GM18867 (cell line): ENCODE measurements around the gene TRIM27.
"Not testable (repeated sequence)": the region's sequence is repeated elsewhere in the genome, so short reads cannot be mapped to it uniquely, and the experiment has no call there.

Source experiments
- ATAC-seq: cut with Tn5 transposase; IDR thresholded peaks from one replicate; pipeline ENCODE4 v1.9.1; 2021; ENCODE audit warnings: mild to moderate bottlenecking, moderate library complexity; ENCODE audit not compliant: unreplicated experiment

The TRIM27 gene

DNA sequence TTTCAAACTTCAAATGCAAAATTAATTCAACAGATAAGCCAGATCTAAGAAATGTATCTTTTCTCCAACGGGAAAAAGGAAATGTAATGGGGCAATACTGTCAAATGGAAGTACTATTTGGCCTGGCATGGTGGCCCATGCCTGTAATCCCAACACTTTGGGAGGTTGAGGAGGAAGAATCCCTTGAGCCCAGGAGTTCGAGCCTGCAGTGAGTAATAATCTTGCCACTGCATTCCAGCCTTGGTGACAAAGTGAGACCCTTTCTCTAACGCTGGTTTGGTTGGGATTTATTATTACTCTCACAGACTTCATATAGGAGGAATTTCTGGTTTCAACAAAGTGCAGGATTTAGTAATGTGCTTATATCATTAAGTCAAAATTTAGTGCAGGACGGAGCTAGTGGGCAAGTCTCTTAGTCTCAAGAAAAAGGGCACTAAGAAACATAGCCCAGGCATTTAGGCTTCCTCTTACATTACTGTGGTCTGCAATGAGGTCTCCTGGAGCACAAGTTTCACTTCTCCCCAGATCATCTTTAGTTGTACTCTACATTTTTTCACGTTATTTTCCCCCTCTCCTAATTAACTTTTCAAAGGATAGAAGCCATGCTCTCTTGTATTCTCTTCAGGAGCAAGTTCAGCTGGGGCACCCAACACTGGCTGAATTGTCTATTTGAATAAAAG lies 23.1 kb downstream of the TRIM27 start:
- ATAC-seq = no peak

DNA sequence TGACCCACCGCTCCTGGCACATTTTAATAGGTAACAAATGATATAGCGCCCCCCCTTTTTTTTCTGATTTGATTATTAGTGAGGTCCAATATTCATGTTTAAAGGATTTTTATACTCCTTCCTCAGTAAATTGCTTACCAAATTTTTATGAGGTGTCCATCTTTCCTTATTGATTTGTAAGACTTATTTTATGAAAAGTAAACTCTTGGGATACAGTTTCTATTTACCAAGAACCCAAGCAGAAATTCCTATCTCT lies 25.1 kb downstream of the TRIM27 start:
- ATAC-seq = no peak

DNA sequence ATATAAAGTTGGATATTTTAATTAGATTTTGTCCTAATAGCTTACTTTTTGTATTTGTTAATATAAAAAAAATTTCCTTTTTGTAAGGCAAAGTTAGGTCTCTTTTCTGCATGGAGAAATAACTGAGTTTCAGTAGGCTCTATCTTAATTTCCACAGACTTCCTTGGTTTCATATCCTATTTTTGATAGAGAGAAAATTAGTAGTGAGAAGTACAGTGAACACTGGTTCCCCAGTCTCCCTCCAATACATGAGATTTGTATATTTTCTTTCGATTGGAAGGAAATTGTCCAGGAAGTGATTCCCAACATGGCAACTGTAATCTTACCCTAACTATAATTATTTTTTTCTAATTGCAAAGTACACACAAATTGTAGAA lies 26.4 kb downstream of the TRIM27 start:
- ATAC-seq = no peak

DNA sequence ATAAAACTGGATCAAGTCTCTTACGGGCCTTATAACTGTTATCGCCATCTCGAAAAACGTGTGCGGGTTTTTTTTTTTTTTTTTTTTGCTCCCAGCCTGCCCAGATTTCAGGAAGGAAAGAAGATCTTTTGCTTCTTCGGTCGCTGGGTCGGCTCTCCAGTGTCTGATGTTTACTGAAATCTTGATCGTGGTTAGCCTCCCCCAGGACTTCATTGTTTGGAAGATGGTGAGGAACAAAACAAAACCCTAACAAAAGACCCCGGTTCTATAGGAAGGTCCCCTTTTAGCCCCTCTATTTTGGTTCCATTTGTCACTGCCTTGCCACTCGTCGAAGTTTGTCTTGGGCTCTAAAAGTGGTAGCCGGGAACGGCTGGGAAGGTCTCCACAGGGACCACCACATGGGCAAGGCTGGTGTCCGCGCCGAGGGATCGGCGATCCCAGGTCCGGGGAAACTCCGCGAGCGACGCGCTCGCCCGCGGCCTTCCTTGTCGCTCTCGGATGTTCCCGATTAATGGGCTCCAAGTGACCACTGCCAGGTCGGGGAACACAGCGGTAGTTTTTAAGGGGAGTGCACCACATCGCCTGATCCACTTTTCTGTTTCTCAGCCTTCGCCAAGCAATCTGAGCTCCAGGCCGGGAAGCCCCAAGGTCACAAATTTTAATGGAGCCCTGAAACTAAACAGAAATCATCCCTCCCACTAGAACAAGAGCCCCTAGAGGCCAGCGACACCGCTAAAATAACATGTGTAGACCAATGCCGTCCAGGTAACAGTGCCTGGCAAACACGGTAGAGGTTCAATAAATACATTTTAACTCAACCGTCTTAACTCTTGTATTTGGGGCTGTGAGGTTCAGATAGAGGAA lies 27.0 kb downstream of the TRIM27 start:
- ATAC-seq = peak; percentile 25

DNA sequence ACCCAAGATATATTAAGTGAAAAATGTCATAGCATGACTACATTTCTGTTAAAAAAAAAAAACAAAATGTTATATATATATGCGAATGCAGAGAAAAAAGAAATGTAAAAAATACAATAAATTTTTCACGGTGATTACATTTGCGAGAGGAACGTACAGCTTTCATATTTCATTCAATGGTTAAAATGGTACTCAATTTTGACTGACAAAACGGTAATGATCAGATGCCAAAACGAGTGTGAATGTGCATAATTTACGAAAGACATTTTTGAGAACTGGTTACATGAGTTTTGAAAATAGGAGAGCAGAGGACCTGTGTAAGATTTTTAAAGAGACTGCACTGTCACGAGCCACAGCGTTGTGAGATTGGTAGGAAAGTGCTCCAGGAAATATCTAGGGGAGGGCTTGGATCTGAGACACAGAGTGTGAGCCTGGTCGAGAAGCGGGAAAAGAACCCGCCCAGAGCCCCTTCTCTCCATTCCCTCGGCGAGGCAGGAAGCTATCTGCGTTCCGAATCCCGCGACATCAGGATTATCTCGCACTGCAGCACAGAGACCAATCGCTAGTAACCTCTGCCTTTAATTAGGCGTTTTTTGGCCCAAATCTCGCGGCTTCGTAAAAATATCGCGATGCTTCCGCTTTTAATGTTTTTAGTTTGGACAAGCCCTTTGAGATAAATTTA lies 28.5 kb downstream of the TRIM27 start:
- peak; percentile 71 for ATAC-seq

DNA sequence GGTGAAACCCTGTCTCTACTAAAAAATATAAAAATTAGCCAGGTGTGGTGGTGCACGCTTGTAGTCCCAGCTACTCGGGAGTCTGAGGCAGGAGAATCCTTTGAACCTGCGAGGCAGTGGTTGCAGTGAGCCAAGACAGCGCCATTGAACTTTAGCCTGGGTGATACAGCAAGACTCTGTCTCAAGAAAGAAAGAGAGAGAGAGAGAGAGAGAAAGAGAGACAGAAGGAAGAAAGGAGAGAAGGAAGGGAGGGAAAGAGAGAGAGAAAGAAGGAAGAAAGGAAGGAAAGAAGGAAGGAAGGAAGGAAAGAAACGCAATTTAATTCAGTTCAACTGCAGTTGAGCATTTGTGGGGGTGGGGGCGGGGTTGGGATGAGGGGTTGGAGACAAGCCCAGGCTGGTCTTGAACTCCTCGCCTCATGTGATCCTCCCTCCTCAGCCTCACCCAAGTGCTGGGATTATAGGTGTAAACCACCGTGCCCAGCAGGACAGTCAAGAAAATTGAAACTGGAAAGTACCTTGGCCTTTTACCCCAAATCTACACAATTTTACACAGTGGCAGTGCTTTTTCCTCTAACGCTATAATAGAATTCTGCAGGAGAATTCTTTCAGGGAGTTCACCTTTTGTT lies 30.5 kb downstream of the TRIM27 start:
- no peak for ATAC-seq

DNA sequence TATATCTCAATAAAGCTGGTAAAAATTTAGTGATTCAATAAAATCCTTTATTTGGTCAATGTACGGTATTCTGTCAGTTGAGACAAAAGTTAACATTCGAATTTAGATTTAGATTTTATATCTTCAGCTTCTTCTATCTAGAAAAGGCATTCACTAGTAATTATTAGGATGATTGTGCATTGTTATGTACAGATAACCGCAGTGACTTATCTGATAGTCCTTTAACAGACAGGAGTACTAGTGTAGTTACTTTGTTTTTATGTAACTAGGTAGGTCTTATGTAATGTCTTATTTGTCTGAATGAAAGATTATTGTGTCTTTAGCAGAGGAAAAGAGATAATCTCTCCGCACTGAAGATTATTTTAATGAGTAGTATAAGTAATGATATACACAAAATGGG lies 31.3 kb downstream of the TRIM27 start:
- ATAC-seq = no peak

DNA sequence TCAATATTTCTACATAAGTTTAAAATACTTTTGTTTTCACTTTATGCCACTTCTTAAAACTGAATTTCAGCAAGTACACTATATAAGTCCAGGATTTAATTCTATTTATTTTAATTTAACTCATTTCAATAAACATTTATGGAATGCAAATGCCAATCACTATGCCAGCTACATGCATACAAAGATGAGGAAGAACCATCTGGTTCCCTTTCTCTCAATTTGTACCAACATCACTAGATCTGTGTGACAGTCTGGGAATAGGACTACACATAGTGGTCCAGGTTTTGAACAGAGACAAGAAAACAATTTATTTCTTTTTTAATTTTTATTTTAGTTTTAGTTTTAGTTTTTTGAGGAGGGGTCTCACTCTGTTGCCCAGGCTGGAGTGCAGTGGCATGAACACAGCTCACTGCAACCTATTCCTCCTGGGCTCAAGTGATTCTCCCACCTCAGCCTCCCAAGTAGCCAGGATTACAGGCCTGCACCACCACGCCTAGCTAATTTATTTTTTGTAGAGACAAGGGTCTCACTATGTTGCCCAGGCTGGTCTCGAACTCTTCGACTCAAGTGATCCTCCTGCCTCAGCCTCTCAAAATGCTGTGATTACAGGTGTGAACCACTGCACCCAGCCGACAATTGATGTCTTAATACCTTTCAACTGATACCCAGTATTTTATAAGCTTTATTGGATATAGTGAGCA lies 35.8 kb downstream of the TRIM27 start:
- no peak for ATAC-seq

DNA sequence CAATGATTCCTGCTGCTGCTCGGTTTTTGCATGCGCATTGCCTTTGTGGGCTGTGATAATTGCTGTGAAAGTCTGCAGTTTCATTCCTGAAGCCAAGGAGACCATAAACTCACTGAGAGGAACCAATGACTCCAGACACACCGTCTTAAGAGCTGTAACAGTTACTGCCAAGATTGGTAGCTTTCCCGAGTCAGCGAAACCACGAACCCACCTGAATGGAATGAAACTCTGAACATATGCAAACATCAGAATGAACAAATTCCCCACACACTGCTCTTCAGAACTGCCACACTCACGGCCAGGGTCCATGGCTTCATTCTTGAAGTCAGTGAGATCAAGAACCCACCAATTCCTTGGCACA lies 37.7 kb downstream of the TRIM27 start:
- no peak for ATAC-seq

DNA sequence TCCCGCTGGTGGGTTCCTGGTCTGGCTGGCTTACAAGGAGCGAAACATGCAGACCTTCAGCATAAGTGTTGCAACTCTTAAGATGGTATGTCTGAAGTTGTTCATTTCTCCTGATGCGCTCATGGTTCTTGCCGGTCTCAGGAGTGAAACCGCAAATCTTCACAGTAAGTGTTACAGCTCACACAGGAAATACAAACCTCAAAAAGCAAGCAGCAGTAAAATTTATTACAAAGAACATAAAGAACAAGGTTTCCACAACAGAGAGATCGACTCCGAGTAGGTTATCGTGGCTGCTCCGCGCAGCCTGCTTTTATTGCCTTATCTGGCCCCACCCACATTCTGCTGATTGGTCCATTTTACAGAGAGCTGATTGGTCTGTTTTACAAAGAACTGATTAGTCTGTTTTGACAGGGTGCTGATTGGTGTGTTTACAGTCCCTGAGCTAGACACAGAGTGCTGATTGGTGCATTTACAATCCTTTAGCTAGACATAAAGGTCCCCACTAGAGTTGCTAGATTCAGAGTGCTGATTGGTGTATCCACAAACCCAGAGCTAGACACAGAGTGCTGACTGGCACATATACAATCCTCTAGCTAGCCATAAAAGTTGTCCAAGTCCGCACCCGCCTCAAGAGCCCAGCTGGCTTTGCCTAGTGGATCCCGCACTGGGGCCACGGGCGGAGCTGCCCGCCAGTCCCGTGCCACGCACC lies 39.2 kb downstream of the TRIM27 start:
- ATAC-seq = peak; percentile 59

DNA sequence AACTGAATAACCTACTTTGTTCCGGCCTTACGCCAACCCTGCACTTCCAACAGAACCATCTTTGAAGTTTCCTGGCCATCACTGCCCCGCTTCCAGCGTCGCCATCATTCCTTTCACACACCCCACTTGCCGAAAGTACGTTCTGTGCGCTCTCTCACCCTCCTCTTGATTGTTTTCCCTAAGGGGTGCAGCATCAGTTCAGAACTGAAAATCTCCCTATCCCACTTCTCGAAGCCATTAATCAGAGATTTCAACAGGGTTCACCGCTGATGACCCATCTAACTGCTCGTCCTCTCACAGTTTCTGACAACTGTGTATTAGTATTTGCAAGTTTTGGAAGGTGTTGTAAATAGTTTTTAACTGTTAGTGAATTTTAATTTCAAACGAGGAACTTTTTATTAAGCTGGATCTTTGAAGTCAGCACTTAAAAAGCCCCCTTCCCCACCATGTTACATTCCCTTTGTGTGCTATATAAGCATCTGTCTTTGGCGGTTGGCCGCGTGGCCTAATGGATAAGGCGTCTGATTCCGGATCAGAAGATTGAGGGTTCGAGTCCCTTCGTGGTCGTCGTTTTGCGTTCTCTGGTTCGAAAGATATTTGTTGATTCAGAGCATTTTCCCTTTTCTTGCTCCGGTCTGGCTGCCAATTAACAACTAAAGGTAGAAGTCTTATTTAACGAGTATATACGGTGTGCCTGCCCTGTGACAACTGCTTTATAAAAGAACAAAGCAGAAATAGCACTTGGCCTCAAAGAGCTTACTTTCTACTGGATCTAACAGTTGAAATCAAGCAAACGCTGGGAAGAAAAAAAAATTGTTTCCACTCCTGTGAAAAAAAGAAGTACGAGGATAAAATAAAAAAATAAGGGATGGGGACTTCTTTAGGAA lies 42.6 kb downstream of the TRIM27 start:
- no peak for ATAC-seq

DNA sequence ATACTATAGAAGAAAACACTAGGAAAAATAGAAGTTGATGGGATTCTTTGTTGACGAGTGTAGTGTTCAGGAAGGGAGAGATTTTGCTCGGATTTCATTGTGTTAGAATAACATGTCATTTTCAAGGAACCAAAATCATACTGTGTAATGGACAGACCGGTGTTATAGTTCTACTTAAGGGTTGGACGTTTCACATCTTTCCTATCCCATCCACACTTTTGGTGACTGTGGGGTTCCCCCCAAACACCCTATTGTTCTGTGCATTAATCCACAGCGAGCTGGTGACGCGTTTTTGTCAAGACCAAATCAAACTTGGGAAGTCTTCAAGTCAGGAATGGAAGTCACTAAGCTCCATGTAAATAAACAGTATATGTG lies 43.3 kb downstream of the TRIM27 start:
- no peak for ATAC-seq

DNA sequence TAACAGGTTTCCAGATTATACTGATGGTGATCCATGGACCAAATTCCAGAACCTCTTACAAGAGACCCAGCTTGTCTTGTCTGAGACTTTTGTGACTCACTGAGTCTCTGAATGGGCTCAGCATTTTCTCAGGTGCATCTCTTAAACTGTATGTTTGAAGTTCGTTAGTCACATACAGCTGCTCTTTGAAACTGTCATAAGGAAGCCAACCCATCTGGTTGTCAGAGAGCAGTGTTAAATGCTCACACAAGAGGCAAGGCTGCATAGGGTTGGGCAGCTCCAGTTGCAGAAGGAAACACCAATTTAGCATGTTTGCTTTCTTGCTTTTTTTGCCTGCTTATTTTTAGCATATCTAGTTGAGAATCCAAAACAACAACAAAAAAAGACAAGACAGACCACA lies 47.1 kb downstream of the TRIM27 start:
- ATAC-seq = no peak

DNA sequence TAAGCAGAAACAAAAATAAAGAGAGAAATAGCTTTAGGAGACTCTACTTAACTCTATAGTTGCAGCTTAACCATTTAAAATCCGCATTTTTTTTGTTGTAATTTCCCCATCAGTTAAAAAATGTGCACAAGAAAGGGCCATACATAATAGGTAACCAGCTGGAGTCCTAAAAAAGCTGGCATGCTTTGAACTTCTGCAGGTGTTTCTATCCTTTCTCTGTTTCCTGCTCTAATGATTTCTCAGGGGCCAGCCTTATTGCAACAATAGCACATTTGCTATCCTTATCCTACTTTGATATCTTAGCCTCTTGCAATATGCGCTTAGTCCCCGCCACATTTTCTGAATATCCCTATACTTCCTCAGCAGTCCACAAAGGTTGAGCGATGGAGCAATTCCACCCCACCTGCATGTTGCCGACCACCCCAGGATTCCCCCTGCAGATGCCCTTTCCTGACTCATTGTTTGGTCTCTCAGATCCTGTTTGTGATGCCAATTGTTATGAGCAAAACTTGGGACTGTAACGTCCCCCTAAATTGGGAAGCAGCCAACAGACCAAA lies 48.5 kb downstream of the TRIM27 start:
- ATAC-seq = no peak

DNA sequence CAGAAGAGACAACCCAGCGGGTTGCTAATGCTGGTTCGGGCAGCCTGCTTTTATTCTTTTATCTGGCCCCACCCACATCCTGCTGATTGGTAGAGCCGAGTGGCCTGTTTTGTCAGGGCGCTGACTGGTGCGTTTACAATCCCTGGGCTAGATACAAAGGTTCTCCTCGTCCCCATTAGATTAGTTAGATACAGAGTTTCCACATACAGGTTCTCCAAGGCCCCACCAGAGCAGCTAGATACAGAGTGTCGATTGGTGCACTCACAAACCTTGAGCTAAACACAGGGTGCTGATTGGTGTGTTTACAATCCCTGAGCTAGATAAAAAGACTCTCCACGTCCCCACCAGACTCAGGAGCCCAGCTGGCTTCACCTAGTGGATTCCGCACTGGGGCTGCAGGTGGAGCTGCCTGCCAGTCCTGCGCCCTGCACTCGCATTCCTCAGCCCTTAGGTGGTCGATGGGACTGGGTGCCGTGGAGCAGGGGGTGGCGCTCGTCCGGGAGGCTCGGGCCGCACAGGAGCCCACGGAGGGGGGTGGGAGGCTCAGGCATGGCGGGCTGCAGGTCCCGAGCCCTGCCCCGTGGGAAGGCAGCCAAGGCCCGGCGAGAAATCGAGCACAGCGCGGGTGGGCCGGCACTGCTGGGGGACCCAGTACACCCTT lies 51.5 kb downstream of the TRIM27 start:
- ATAC-seq = not testable (repeated sequence)

DNA sequence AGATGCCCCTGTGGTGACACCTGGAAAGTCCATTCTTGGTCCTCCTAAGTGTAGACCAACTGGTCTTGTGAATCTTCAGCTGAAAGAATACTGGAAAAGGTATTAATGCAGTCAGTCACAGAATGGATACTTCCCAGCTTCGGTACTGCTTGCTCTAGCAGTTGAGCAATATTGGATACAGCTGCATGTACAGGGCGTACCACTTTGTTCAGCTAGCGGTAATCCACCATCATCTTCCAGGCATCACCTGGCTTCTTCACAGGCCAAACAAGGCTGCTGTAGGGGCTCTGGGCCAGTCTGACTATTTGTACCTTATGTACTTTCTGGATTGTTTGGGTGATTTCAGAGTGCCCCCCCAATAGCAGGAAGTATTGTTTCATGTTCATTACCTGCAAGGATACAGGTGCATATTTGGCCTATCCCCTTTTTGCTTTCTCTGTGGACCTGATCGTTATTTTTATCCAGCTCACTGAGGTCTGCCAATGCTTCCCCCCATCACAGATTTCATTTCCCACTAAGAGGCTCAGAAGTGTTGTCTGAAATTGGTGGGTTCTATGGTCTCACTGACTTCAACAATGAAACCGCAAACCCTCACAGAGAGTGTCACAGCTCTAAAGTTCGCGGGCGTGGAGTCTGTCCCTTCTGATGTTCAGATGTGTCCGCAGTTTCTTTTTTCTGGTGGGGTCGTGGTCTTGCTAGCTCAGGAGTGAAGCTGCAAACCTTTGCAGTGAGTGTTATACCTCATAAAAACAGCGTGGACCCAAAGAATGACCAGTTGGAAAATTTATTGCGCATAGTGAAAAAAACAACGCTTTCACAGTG lies 52.2 kb downstream of the TRIM27 start:
- ATAC-seq = no peak

DNA sequence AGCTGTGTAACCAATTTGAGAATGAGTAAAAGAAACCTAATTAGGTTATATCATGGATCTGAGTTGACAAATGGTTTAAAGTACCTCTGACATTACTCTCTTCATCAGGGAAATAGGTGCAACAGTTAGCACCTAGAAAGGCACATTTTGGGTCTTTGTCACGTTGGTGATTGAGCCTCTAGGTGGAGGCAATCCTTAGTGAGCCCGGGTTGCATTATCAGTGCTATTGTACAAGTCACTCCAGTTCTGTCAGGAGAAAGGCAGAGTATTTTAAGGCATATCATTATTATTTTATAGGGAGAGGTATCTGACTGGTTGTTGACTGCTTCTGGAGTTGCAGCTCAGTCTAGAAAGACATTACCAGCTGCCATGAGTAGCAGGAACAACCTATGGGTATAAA lies 54.9 kb downstream of the TRIM27 start:
- ATAC-seq = no peak

DNA sequence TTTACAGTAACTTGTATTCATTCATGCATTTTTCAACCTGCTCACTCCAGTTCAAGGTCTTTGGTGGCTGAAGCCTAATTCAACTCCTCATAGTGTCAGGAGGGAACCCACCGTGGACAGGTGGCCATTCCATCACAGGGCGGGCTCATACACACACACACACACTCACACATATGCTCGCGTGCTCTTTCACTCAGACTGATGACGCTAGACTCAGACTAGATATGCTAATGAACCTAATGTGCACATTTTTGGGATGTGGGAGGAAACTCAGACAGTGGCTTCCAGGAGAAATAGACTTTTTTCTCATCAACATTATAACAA lies 56.7 kb downstream of the TRIM27 start:
- peak; percentile 21 for ATAC-seq
